Endothelial cell of umbilical vein (primary cell): Measurements from ENCODE around the gene HIRA. TPM values are rescaled to one million over a fixed set of nuclear protein-coding genes. Genes with fewer than 3 reads are reported as not detected.

ENCODE experiments used
- BruUV-seq: library from RNA; stranded (reverse); fragments of 400-500 nt; replicated peaks from 2 replicates; lab custom pipeline; 2021; lab: Mats Ljungman, UMichigan
- CTCF ChIA-PET: fragments of 300-600, 350-600 bp; sonication (Branson Sonifier 250); formaldehyde crosslinking; loops from one replicate; lab custom pipeline; 2021; ENCODE audit warnings: antibody characterized with exemption, inconsistent platforms; lab: Charles Lee
- POLR2A ChIA-PET: fragments of 300-600, 350-600 bp; sonication (Branson Sonifier 250); formaldehyde crosslinking; loops from one replicate; lab custom pipeline; 2021; ENCODE audit warnings: antibody characterized with exemption, inconsistent platforms; lab: Charles Lee
- DNase-seq: peaks from one replicate; pipeline ENCODE4 v3.0.0-alpha.2; 2011; ENCODE audit warnings: low read depth, low spot score
- FAIRE-seq: peaks from 2 replicates; lab custom pipeline; 2011; peaks lifted over from hg19 to GRCh38; lab: Jason Lieb, UNC
- H2AFZ ChIP-seq: 2 replicates; pipeline ENCODE4 v1.6.0; 2012; ENCODE audit warnings: low read depth, low read length, control low read depth, inconsistent platforms
- H3K27ac ChIP-seq: 2 replicates; pipeline ENCODE4 v1.5.1; 2011; ENCODE audit warnings: low read depth, mild to moderate bottlenecking, control low read depth, low read length, moderate library complexity; ENCODE audit not compliant: insufficient read depth
- H3K27me3 ChIP-seq, 2 experiments: 2 replicates each; pipeline versions ENCODE4 v1.6.0 to v1.6.1; 2011; ENCODE audit warnings: low read length in 2 of 2, mixed read lengths in 1 of 2; ENCODE audit not compliant: control insufficient read depth in 2 of 2, insufficient read depth in 2 of 2
- H3K36me3 ChIP-seq, 2 experiments: 2 replicates in 1 of 2; 3 replicates in 1 of 2; pipeline ENCODE4 v1.5.1; 2011; ENCODE audit warnings: low read length in 2 of 2, mild to moderate bottlenecking in 1 of 2, moderate library complexity in 1 of 2; ENCODE audit not compliant: control insufficient read depth in 2 of 2, insufficient read depth in 2 of 2; ENCODE audit errors: extremely low read depth in 1 of 2
- H3K4me1 ChIP-seq: 3 replicates; pipeline ENCODE4 v1.5.1; 2011; ENCODE audit warnings: mild to moderate bottlenecking, low read length; ENCODE audit not compliant: control insufficient read depth, insufficient read depth; ENCODE audit errors: extremely low read depth
- H3K4me2 ChIP-seq: 2 replicates; pipeline ENCODE4 v1.6.1; 2011; ENCODE audit warnings: low read length, control low read depth, mixed read lengths; ENCODE audit not compliant: insufficient read depth
- H3K4me3 ChIP-seq, 3 experiments: fragments of 200-600 bp in 1 of 3; sonication (generic), shearing (Covaris generic) in 1 of 3; replicated peaks in 1 of 3; 2 replicates each; pipeline ENCODE4 v1.5.1; 2011 to 2016; ENCODE audit warnings: control low read depth in 3 of 3, low read length in 3 of 3, mild to moderate bottlenecking in 2 of 3, inconsistent platforms in 1 of 3, low read depth in 1 of 3, moderate library complexity in 1 of 3; ENCODE audit not compliant: insufficient read depth in 1 of 3
- H3K79me2 ChIP-seq: 2 replicates; pipeline ENCODE4 v1.6.0; 2012; ENCODE audit warnings: low read length, inconsistent platforms; ENCODE audit not compliant: control insufficient read depth, insufficient read depth
- H3K9ac ChIP-seq: replicated peaks from 2 replicates; pipeline ENCODE3; 2011; ENCODE audit warnings: low read length, control low read depth; ENCODE audit not compliant: insufficient read depth; ENCODE audit errors: extremely low read depth
- H3K9me1 ChIP-seq: replicated peaks from 3 replicates; pipeline ENCODE4 v1.6.0; 2011; ENCODE audit warnings: mild to moderate bottlenecking, low read length; ENCODE audit not compliant: control insufficient read depth, insufficient read depth; ENCODE audit errors: extremely low read depth
- H3K9me3 ChIP-seq: replicated peaks from 2 replicates; pipeline ENCODE4 v1.5.1; 2012; ENCODE audit warnings: low read length, inconsistent platforms; ENCODE audit not compliant: control insufficient read depth, insufficient read depth
- H4K20me1 ChIP-seq: replicated peaks from 2 replicates; pipeline ENCODE3; 2011; ENCODE audit warnings: mild to moderate bottlenecking, low read length; ENCODE audit not compliant: control insufficient read depth, insufficient read depth; ENCODE audit errors: extremely low read depth
- EZH2 ChIP-seq: IDR thresholded peaks from 2 replicates; pipeline ENCODE4 v1.6.1; 2012; ENCODE audit warnings: borderline replicate concordance, low read depth, mild to moderate bottlenecking, moderate library complexity, low read length, inconsistent platforms; ENCODE audit not compliant: severe bottlenecking
- FOS ChIP-seq: IDR thresholded peaks from 2 replicates; pipeline ENCODE4 v1.6.1; 2011; ENCODE audit warnings: mild to moderate bottlenecking, low read length, moderate library complexity, borderline replicate concordance; ENCODE audit not compliant: insufficient read depth
- GATA2 ChIP-seq: IDR thresholded peaks from 2 replicates; pipeline ENCODE4 v1.7.0; 2011; ENCODE audit warnings: low read depth, mild to moderate bottlenecking, moderate library complexity, mixed read lengths, low read length; ENCODE audit not compliant: insufficient read length, insufficient read depth
- JUN ChIP-seq: IDR thresholded peaks from 2 replicates; pipeline ENCODE4 v1.6.1; 2011; ENCODE audit warnings: borderline replicate concordance, low read depth; ENCODE audit not compliant: insufficient read length, insufficient read depth
- MYC ChIP-seq: IDR thresholded peaks from one replicate; pipeline ENCODE4 v1.6.1; 2011; ENCODE audit warnings: mild to moderate bottlenecking, low read depth, low read length
- POLR2A ChIP-seq: IDR thresholded peaks from 2 replicates; pipeline ENCODE4 v1.6.1; 2012; ENCODE audit warnings: low read depth, mild to moderate bottlenecking, control low read depth, low read length
- POLR2AphosphoS5 ChIP-seq: IDR thresholded peaks from 2 replicates; pipeline ENCODE4 v1.6.1; 2012; ENCODE audit warnings: low read depth, mild to moderate bottlenecking, control low read depth, low read length, moderate library complexity; ENCODE audit not compliant: insufficient read depth
- dilution Hi-C: fragments of 300-500 bp; cut with MboI; formaldehyde crosslinking; loops from one replicate; pipeline ENCODE4 v1.15.0; 2019; ENCODE audit warnings: low sequenced_read_pairs; ENCODE audit not compliant: extremely low pct_ligation_motif_present
- intact Hi-C: fragments of 100-400 bp; cut with micrococcal nuclease; formaldehyde crosslinking; loops from one replicate; pipeline ENCODE4 v1.10.0; 2022
- polyA plus RNA-seq, 4 experiments: library from polyadenylated mRNA; depleted of rRNA in 3 of 4; stranded (reverse) in 3 of 4; unstranded in 1 of 4; fragments of >200 nt; gene quantifications; 2 replicates each; pipeline versions ENCODE4 v1.2.1 to v1.2.3, GENCODE V29; 2011 to 2012; ENCODE audit warnings: missing spikeins in 1 of 4
- total RNA-seq: library from RNA; stranded (reverse); gene quantifications from 2 replicates; pipeline ENCODE4 v1.2.3, GENCODE V29; 2021
- TF ChIP-seq, protein P1 (sequence below): IDR thresholded peaks from 2 replicates; pipeline ENCODE4 v1.6.1; 2011; ENCODE audit not compliant: insufficient read depth, insufficient read length
- TF ChIP-seq, protein P2 (sequence below), 2 donors: IDR thresholded peaks; 1 replicate in 1 of 2; 2 replicates in 1 of 2; pipeline ENCODE4 v1.5.1; 2011; ENCODE audit warnings: low read length in 2 of 2, mild to moderate bottlenecking in 2 of 2, moderate library complexity in 2 of 2, control low read depth in 1 of 2, inconsistent platforms in 1 of 2, low read depth in 1 of 2; ENCODE audit not compliant: insufficient read depth in 1 of 2; ENCODE audit errors: extremely low read depth in 1 of 2

The HIRA gene
- total and polyA plus RNA-seq, 2 donors (not counting 3 experiments of a cell fraction or from before 2014, with no cell fraction given) = 17.3 to 27.7 TPM

DNA sequence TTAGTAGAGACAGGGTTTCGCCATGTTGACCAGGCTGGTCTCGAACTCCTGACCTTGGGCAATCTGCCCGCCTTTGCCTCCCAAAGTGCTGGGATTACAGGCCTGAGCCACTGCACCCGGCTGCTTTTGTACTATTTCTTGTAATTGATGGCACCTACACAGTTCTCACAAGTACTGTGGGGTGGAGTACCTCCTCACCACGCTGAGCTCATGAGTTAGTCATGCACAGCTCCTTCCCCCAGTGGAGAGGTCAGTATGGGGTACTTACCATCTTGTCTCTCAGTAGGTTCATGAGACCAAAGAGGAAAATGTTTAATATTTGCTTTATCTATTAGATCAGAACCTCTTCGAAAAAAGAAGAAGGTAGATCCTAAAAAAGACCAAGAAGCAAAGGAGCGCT is 2.9 kb upstream of the HIRA start:
- intact Hi-C loops (no loop called here), dilution Hi-C loops (no loop called here)
- CTCF ChIA-PET = interaction anchor here (1.4 kb wide), 1 partner anchor 255 kb away, joined by 3 read pairs; no protein-coding TSS in a partner anchor

DNA sequence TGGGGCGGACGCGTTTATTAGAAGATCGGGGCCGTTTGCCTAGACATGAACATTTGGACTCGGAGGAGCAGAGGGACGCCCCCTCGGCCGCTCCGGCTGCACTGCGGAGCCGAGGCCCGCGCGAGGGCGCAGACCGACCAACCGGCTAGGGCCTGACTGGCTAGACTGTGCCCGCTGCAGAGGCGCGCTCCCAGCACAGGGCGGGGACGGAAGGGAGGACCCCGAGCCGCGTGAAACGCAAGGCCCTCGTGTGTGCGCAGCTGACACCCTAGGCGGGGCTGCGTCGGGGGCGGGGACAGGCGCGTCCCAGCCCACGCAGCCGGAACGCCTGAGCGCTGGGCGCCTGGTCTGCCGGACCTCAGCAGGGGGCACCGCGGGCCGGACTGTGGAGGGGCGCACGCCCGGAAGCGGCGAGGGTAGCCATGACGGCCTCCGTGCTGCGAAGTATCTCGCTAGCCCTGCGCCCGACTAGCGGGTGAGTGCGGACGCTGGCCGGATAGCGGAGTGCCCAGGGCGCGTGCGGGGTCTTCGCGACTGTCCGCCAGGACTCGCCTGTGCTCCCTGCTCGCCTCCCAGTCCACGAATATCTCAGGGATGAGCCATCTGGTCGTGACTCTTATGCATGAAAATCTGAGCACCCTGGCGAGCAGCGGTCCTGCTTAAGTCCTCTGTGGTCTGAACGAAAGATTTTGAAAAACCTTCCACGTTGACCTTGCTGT is 759 bp upstream of the HIRA start, which contains the start of gene MRPL40:
Gene MRPL40, plus strand, starts transcription at position 413 of the 719 bp plus-strand sequence. Its CDS starts 10 bp downstream, at position 423.
- Histone ChIP-seq H3K9me1 (no peaks in the 10 kb centered on the region), H3K4me2 (peak within 1 kb of the TSS; percentile 82), H3K4me1 (peaks cover 17% of the 10 kb centered on the region), H4K20me1 (no peaks in the 10 kb centered on the region), H2AFZ (peak within 1 kb of the TSS; percentile 66), H3K79me2 (peaks cover 43% of the 10 kb centered on the region), H3K36me3 (peaks cover 5% of the 10 kb centered on the region in 2 experiments), H3K9ac (peak within 1 kb of the TSS; percentile 92), H3K9me3 (no peaks in the 10 kb centered on the region), H3K27me3 (no peaks in the 10 kb centered on the region), H3K27ac (peak within 1 kb of the TSS; percentile 75), H3K4me3 (peak within 1 kb of the TSS; percentile 86 to 88 (median 86))
- DNase-seq = peak; percentile 94
- TF ChIP-seq POLR2A = peak; percentile 95
- TF ChIP-seq, protein P1, sequence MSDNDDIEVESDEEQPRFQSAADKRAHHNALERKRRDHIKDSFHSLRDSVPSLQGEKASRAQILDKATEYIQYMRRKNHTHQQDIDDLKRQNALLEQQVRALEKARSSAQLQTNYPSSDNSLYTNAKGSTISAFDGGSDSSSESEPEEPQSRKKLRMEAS = peak; percentile 45
- TF ChIP-seq FOS = peak; percentile 18
- no peak for TF ChIP-seq JUN
- TF ChIP-seq POLR2AphosphoS5 = peak; percentile 96
- no peak for TF ChIP-seq GATA2
- TF ChIP-seq EZH2 = no peak
- peak; percentile 83 for TF ChIP-seq MYC
- TF ChIP-seq, protein P2, sequence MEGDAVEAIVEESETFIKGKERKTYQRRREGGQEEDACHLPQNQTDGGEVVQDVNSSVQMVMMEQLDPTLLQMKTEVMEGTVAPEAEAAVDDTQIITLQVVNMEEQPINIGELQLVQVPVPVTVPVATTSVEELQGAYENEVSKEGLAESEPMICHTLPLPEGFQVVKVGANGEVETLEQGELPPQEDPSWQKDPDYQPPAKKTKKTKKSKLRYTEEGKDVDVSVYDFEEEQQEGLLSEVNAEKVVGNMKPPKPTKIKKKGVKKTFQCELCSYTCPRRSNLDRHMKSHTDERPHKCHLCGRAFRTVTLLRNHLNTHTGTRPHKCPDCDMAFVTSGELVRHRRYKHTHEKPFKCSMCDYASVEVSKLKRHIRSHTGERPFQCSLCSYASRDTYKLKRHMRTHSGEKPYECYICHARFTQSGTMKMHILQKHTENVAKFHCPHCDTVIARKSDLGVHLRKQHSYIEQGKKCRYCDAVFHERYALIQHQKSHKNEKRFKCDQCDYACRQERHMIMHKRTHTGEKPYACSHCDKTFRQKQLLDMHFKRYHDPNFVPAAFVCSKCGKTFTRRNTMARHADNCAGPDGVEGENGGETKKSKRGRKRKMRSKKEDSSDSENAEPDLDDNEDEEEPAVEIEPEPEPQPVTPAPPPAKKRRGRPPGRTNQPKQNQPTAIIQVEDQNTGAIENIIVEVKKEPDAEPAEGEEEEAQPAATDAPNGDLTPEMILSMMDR (IDR thresholded peaks at IDR 0.05; ENCODE audit: extremely low read depth in 1 of 2, insufficient read depth in 1 of 2, low read depth in 1 of 2, low read length in 2 of 2) = no peak
- ChIA-PET CTCF (interaction anchor here (0.7 to 2.1 kb wide), 6 partner anchors 12 to 252 kb away, joined by 3 to 6 read pairs (median 4); partner anchors contain the start of gene C22orf39), POLR2A (interaction anchor here (0.5 to 1.4 kb wide), 2 partner anchors 12 to 100 kb away, joined by 3 to 6 read pairs; no protein-coding TSS in a partner anchor)
- peak; percentile 88 for FAIRE-seq
- no TSS peak for BruUV-seq
- dilution Hi-C loops = no loop called here
- intact Hi-C loops = loop anchor here (1.0 to 2.0 kb wide), 3 partner anchors 15 to 253 kb away; partner anchors contain the start of genes C22orf39, CDC45, SLC25A1 and UFD1

More for the DNA sequence above, 2.9 kb upstream of the HIRA start:
- Histone ChIP-seq H3K4me2 (no peak overlapping the region), H3K4me3 (no peak overlapping the region), H3K36me3 (peaks cover 5% of the 10 kb centered on the region in 2 experiments), H3K9me3 (no peaks in the 10 kb centered on the region), H3K9me1 (no peaks in the 10 kb centered on the region), H2AFZ (no peak overlapping the region), H3K27ac (no peak overlapping the region), H4K20me1 (no peaks in the 10 kb centered on the region), H3K9ac (no peak overlapping the region), H3K4me1 (peaks cover 17% of the 10 kb centered on the region), H3K79me2 (peaks cover 25% of the 10 kb centered on the region), H3K27me3 (no peaks in the 10 kb centered on the region)
- TF ChIP-seq EZH2 (no peak), GATA2 (no peak), FOS (no peak), POLR2AphosphoS5 (no peak), MYC (no peak), JUN (no peak)
- TF ChIP-seq, protein P1 = no peak
- BruUV-seq = no TSS peak
- POLR2A ChIA-PET = no interaction called here
- FAIRE-seq = no peak
- no peak for DNase-seq
